Osteocyte (in vitro differentiated cells): ENCODE measurements around the gene GPR39. TPM values are rescaled to one million over a fixed set of nuclear protein-coding genes. Genes with fewer than 3 reads are reported as not detected.
A peak's percentile ranks its signal among the peaks of the same experiment; 100 is the strongest.

Experiments
- DNase-seq: peaks from one replicate; pipeline ENCODE4 v3.0.0; 2021; ENCODE audit warnings: mixed read lengths; ENCODE audit not compliant: unreplicated experiment; ENCODE audit errors: extremely low spot score
- H3K27ac Mint-ChIP-seq: one replicate; pipeline ENCODE4 v1.8.0; 2021; ENCODE audit warnings: mild to moderate bottlenecking, mixed read lengths; ENCODE audit not compliant: unreplicated experiment
- H3K27me3 Mint-ChIP-seq: one replicate; pipeline ENCODE4 v1.8.0; 2021; ENCODE audit warnings: mixed read lengths; ENCODE audit not compliant: unreplicated experiment
- H3K36me3 Mint-ChIP-seq: one replicate; pipeline ENCODE4 v1.8.0; 2021; ENCODE audit warnings: mixed read lengths; ENCODE audit not compliant: unreplicated experiment
- H3K4me1 Mint-ChIP-seq: one replicate; pipeline ENCODE4 v1.8.0; 2021; ENCODE audit warnings: mixed read lengths; ENCODE audit not compliant: unreplicated experiment
- H3K4me3 Mint-ChIP-seq: one replicate; pipeline ENCODE4 v1.8.0; 2021; ENCODE audit warnings: mild to moderate bottlenecking, moderate library complexity, mixed read lengths; ENCODE audit not compliant: unreplicated experiment
- H3K9me3 Mint-ChIP-seq: one replicate; pipeline ENCODE4 v1.8.0; 2021; ENCODE audit warnings: mixed read lengths; ENCODE audit not compliant: unreplicated experiment
- CTCF ChIP-seq: fragments of 200-600 bp; sonication (generic); IDR thresholded peaks from 2 replicates; pipeline ENCODE4 v1.5.0; 2021; ENCODE audit warnings: antibody characterized with exemption, mild to moderate bottlenecking, moderate library complexity
- total RNA-seq: library from RNA; stranded (reverse); gene quantifications from 2 replicates; pipeline ENCODE4 v1.2.1, GENCODE V29; 2021

The GPR39 gene
- total RNA-seq, 1 donor from 2014 or later, result 0.21 TPM

DNA sequence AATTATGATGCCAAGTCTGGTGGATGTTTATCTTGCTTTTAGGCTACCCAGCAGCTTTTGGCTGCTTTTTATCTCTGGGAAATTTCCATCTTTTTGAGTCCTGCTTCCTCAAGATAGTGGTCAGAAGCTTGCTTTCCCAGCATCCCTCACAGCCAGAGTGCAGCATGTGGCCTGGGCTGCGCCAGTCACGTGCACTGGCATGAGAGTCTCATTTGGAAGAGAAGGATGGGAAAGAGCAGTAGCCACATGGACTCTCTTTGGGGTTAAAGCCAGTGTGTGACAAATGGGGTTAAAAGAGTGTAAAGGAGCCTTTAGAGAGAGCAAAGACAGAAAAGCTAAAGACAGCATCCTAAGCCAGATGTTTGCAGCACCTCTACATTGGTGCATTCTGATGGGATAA, 12.7 kb downstream of the GPR39 start:
- Mint-ChIP-seq H3K27me3 (peaks cover 19% of the 10 kb centered on the region), H3K9me3 (peaks cover 6% of the 10 kb centered on the region)

GRCh38 chr2:132429941-132430573, 13.5 kb downstream of the GPR39 start:
- no peak for DNase-seq
- Mint-ChIP-seq H3K36me3 (no peaks in the 10 kb centered on the region), H3K4me3 (no peak overlapping the region), H3K9me3 (peaks cover 6% of the 10 kb centered on the region), H3K27me3 (peaks cover 19% of the 10 kb centered on the region), H3K27ac (no peak overlapping the region), H3K4me1 (no peaks in the 10 kb centered on the region)
- TF ChIP-seq CTCF, result no peak

More for the DNA sequence above, 12.7 kb downstream of the GPR39 start:
- H3K4me3 Mint-ChIP-seq, result no peak overlapping the region
- no peak overlapping the region for H3K27ac Mint-ChIP-seq
- H3K36me3 Mint-ChIP-seq, result no peaks in the 10 kb centered on the region
- no peak for DNase-seq
- TF ChIP-seq CTCF, result no peak
- H3K4me1 Mint-ChIP-seq, result peaks cover 6% of the 10 kb centered on the region

DNA sequence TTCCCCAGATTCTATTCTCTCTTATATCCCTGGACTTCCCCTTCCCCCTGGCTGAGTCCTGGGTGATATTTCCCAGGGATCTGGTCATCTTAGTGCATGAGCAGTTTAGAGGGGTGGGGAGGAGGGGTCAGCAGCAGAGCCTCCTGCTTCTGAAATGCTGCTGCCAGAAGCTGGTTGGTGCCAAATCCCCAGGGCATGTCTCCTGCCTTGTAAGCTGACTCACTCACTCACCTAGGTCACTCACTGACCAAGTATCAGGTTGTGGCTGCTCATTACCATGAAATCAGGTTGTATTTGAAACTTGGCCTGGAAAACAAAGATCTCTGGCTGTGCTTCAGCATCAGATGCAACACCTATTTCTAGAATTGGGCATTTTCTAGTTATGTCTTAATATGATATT, 14.3 kb downstream of the GPR39 start:
- DNase-seq, result no peak
- no peak overlapping the region for H3K4me3 Mint-ChIP-seq
- no peaks in the 10 kb centered on the region for H3K4me1 Mint-ChIP-seq
- peaks cover 19% of the 10 kb centered on the region for H3K27me3 Mint-ChIP-seq
- no peak for TF ChIP-seq CTCF
- no peaks in the 10 kb centered on the region for H3K36me3 Mint-ChIP-seq
- H3K27ac Mint-ChIP-seq, result no peak overlapping the region
- peaks cover 6% of the 10 kb centered on the region for H3K9me3 Mint-ChIP-seq

DNA sequence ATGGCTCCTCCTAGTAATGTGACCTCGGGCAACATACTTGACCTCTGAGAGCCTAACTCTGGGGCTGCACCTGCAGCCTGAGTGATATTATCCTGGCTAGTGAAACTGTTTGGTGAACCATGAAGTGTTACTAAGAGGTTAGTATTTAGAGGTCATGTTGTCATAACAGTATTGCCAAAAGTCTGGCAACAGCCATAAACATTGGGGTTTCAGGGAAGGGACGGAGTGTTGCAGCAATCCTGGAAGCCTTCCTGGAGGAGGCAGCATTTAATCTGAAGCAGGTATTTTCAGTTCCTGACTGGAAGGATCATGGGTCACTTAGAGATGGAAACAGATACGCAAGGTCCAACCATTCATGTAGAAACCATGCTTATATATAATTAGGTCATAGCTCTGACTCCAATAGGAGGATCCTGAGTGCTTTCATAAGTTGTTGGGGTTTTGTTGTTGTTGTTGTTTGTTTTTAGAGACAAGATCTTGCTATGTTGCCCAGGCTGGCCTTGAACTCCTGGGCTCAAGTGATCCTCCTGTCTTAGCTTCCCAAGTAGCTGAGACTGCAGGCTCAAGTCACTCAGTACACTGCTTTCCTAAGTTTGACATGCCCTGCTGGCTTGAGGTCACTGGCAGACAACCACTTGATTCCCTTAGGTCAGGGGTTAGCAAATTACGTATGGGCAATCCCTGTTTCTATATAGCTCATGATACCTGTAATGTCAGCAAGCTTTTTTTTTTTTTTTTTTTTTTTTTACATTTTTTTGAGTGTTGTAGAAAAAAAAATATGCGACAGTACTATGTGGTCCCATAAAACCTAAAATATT, 21.5 kb downstream of the GPR39 start:
- no peak for TF ChIP-seq CTCF
- peaks cover 39% of the 10 kb centered on the region for H3K4me1 Mint-ChIP-seq
- no peaks in the 10 kb centered on the region for H3K27me3 Mint-ChIP-seq
- H3K36me3 Mint-ChIP-seq, result no peaks in the 10 kb centered on the region
- H3K27ac Mint-ChIP-seq, result no peak overlapping the region
- DNase-seq, result no peak
- H3K4me3 Mint-ChIP-seq, result peak overlapping the region; percentile 19
- H3K9me3 Mint-ChIP-seq, result peaks cover 6% of the 10 kb centered on the region

- H3K4me3 Mint-ChIP-seq, result peak overlapping the region; percentile 3
- no peak for DNase-seq
- peaks cover 39% of the 10 kb centered on the region for H3K4me1 Mint-ChIP-seq
- peaks cover 4% of the 10 kb centered on the region for H3K9me3 Mint-ChIP-seq
- no peaks in the 10 kb centered on the region for H3K36me3 Mint-ChIP-seq
- H3K27ac Mint-ChIP-seq, result peak overlapping the region; percentile 70
- TF ChIP-seq CTCF, result no peak
- no peaks in the 10 kb centered on the region for H3K27me3 Mint-ChIP-seq
Observed at GRCh38 chr2:132438691-132439090, 22.1 kb downstream of the GPR39 start.
